CD4-positive, CD25-positive, alpha-beta regulatory T cell (primary cell): Measurements from ENCODE around the gene MGRN1. TPM values are rescaled to one million over a fixed set of nuclear protein-coding genes. Genes with fewer than 3 reads are reported as not detected.

Experiments
- ATAC-seq, 2 donors: fragments of 150-1000 bp; cut with Tn5 transposase; one replicate each; pipeline ENCODE4 v1.10.0; 2021; ENCODE audit warnings: low read depth in 2 of 2, moderate number of reproducible peaks in 2 of 2, moderate library complexity in 1 of 2
- DNase-seq, 3 donors: peaks; one replicate each; pipeline versions ENCODE4 v3.0.0 to v3.0.0-alpha.2; 2012 to 2022; ENCODE audit warnings: mixed read lengths in 1 of 3
- H3K27ac ChIP-seq: one replicate; pipeline ENCODE4 v1.7.0; 2013; ENCODE audit warnings: mild to moderate bottlenecking, low read length; ENCODE audit not compliant: insufficient read depth, poor library complexity, severe bottlenecking
- H3K27me3 ChIP-seq: one replicate; pipeline ENCODE4 v1.7.0; 2013; ENCODE audit warnings: low read length; ENCODE audit not compliant: control insufficient read depth, insufficient read depth
- H3K36me3 ChIP-seq: one replicate; pipeline ENCODE4 v1.7.0; 2013; ENCODE audit warnings: mild to moderate bottlenecking, low read length, moderate library complexity; ENCODE audit not compliant: control insufficient read depth, insufficient read depth
- H3K4me1 ChIP-seq: 2 replicates; pipeline ENCODE4 v1.7.0; 2013; ENCODE audit warnings: mild to moderate bottlenecking, low read length; ENCODE audit not compliant: insufficient read depth, control insufficient read depth, poor library complexity, severe bottlenecking
- H3K4me3 ChIP-seq: one replicate; pipeline ENCODE4 v1.7.0; 2013; ENCODE audit warnings: low read depth, mild to moderate bottlenecking, low read length, moderate library complexity
- H3K9me3 ChIP-seq, 2 experiments: 1 replicate in 1 of 2; 2 replicates in 1 of 2; pipeline ENCODE4 v1.7.0; 2013; ENCODE audit warnings: low read length in 2 of 2, mild to moderate bottlenecking in 1 of 2, moderate library complexity in 1 of 2; ENCODE audit not compliant: control insufficient read depth in 2 of 2
- H3K27ac Mint-ChIP-seq, 3 donors: one replicate each; pipeline ENCODE4 v1.8.0; 2020 to 2022; ENCODE audit warnings: mild to moderate bottlenecking in 3 of 3, mixed read lengths in 3 of 3, moderate library complexity in 2 of 3
- H3K27me3 Mint-ChIP-seq: one replicate; pipeline ENCODE4 v1.8.0; 2022; ENCODE audit warnings: mild to moderate bottlenecking, mixed read lengths
- H3K36me3 Mint-ChIP-seq: one replicate; pipeline ENCODE4 v1.8.0; 2020; ENCODE audit warnings: mixed read lengths
- H3K4me1 Mint-ChIP-seq, 4 donors: one replicate each; pipeline ENCODE4 v1.8.0; 2020 to 2022; ENCODE audit warnings: mixed read lengths in 4 of 4, mild to moderate bottlenecking in 1 of 4
- H3K4me3 Mint-ChIP-seq, 4 donors: one replicate each; pipeline ENCODE4 v1.8.0; 2020 to 2022; ENCODE audit warnings: mild to moderate bottlenecking in 4 of 4, mixed read lengths in 4 of 4, moderate library complexity in 3 of 4
- H3K9me3 Mint-ChIP-seq, 7 donors: one replicate each; pipeline ENCODE4 v1.8.0; 2020 to 2022; ENCODE audit warnings: mixed read lengths in 7 of 7, mild to moderate bottlenecking in 3 of 7, moderate library complexity in 2 of 7
- polyA plus RNA-seq, 4 donors: library from polyadenylated mRNA; unstranded; fragments of 300-500 nt; fragmentation: Illumina TruSeq; gene quantifications; one replicate each; pipeline ENCODE4 v1.2.3, GENCODE V29; 2021
- total RNA-seq: library from RNA; stranded (reverse); gene quantifications from one replicate; pipeline ENCODE4 v1.2.3, GENCODE V29; 2022

MGRN1 gene
- total and polyA plus RNA-seq, 5 donors from 2014 or later = 2.5 to 78.2 (median 4.7) TPM

DNA sequence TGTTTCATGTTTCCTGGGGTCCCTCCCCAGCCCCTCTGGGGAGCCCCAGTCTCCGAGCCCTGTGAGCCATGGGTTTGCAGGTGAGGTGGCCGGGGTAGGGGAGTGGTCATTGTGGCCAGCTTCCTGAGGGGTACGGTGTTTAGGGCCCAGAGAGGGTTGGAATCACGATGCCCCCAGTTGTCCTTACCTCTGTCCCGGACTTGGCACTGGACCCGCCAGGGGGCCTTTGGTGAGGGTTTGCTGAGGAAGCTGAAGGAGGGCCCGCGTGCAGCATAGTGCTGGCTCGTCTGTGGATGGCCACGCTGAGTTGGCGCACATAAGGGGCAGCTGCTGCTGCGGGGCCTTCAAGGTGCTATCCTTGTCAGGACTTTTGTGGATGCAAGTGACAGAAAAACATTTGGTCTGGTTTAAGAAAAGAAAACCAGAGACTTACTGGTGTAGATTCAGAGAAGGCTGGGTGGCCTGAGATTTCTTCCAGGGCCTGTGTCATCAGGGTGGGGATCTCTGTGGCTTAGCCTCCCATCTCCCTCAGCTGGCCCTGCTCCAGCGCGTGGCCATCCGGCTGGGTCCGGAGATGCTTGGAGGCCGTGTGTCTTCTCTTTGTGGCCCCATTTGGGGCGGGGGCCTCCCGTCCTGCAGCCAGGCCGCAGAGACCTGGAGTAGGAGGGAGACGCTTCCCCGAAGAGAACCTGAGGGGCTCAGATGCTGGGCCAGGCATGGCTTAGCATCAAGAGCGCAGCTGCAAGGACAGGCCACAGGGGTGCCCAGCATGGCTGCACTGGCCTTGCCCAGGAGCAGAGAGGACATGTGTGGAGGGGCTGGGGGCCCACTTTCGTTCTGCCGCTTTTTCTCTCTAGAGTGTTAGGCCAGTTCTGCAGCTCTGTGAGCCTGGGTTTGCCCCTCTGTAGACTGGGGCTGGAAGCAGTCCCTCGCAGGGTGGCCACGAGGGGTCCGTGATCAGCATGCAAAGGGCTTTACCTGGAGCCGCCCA, 35.0 kb downstream of the MGRN1 start:
- H3K4me3 Mint-ChIP-seq = peak overlapping the region in 3 of 4 donors; percentile 35 to 54 (median 35)
- peaks cover 31% of the 10 kb centered on the region for H3K4me1 ChIP-seq
- no peaks in the 10 kb centered on the region for H3K27me3 ChIP-seq
- DNase-seq = no peak
- H3K36me3 ChIP-seq = peaks cover 18% of the 10 kb centered on the region
- H3K27ac ChIP-seq = peak overlapping the region; percentile 44
- peak overlapping the region in 2 of 3 donors; percentile 55 to 71 for H3K27ac Mint-ChIP-seq
- no peaks in the 10 kb centered on the region for H3K9me3 ChIP-seq
- H3K36me3 Mint-ChIP-seq = no peaks in the 10 kb centered on the region
- no peaks in the 10 kb centered on the region for H3K27me3 Mint-ChIP-seq
- H3K4me3 ChIP-seq = no peak overlapping the region
- ATAC-seq = no peak
- peaks cover 0 to 46% (median 14%) of the 10 kb centered on the region in 4 donors for H3K4me1 Mint-ChIP-seq
- no peaks in the 10 kb centered on the region for H3K9me3 Mint-ChIP-seq

DNA sequence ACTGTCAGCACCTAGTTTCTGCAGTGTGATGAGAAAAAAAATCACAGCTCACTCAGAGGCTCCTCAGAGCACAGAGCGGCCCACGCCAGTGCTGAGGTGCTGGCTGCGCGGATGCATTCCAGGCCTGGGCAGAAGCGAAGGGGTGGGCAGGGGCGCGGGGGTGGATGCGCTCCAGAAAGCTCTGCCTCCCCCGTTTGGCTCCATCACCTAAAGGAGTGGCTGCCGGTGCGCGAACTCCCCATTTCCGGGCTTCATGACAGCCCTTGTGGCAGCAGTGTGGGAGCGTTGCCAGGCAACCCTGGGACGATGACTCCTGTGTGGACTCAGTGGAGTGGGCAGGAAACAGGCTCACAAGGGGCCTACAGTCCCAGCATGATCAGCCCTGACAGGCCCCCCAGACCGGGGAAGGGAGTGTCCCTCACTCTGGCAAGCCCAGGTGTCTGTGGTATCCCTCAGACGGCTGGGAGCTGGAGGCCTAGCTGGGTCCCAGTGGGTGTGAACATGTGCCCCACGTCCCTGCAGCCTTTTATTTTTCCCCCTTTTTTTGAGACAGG, 35.9 kb downstream of the MGRN1 start:
- Histone ChIP-seq H3K9me3 (no peaks in the 10 kb centered on the region), H3K4me3 (no peak overlapping the region), H3K27ac (peak overlapping the region; percentile 59), H3K36me3 (peaks cover 13% of the 10 kb centered on the region), H3K27me3 (no peaks in the 10 kb centered on the region), H3K4me1 (peaks cover 40% of the 10 kb centered on the region)
- ATAC-seq = peak; percentile 20 to 41
- Mint-ChIP-seq H3K9me3 (no peaks in the 10 kb centered on the region), H3K4me1 (peaks cover 0 to 54% (median 18%) of the 10 kb centered on the region in 4 donors), H3K4me3 (peak overlapping the region; percentile 35 to 48 (median 38)), H3K36me3 (no peaks in the 10 kb centered on the region), H3K27ac (peak overlapping the region; percentile 36 to 71 (median 66)), H3K27me3 (no peaks in the 10 kb centered on the region)
- DNase-seq = peak in 2 of 3 donors; percentile 53 to 67

DNA sequence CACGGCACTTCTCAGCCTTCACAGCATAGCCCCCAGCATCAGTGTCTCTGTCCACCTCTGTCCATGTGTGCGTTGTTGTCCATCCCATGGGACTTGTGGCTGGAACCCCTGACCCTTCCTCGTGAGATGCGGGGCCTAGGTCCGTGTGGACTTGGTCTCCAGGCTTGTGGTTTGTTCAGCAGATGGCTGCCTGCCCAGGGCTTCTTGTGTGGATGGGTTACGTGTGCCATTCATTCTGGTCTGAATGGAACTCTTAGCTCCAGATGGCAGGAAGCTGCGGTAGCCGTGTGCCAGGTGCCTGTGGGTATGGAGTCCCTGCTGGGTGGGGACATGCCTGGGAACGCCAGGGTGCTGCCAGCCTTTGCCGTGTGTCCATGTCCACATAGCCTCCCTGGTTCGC, 37.0 kb downstream of the MGRN1 start:
- DNase-seq = no peak
- Mint-ChIP-seq H3K4me1 (peaks cover 0 to 62% (median 18%) of the 10 kb centered on the region in 4 donors), H3K4me3 (no peak overlapping the region)

DNA sequence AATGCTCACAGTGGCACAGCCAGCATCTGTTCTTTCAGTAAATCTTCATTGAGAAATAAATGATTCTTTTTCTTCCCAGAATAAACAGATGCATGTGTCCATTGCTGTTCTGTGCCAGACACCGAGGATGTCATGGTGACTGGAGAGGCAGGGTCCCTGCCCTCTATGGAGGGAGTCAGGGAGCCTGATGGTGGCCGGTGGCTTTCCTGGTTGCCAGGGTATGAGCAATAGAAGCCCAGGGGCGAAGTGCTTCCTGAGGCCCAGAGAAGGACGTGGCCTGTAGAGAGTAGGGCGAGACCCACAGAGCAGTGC, 38.8 kb downstream of the MGRN1 start:
- H3K4me1 Mint-ChIP-seq = peaks cover 0 to 62% (median 18%) of the 10 kb centered on the region in 4 donors
- H3K27ac ChIP-seq = no peak overlapping the region
- peak overlapping the region in 2 of 3 donors; percentile 77 to 92 for H3K27ac Mint-ChIP-seq
- H3K9me3 ChIP-seq = no peaks in the 10 kb centered on the region
- H3K4me3 Mint-ChIP-seq = peak overlapping the region in 3 of 4 donors; percentile 41 to 69 (median 44)
- ATAC-seq (no peak), DNase-seq (no peak)
- H3K9me3 Mint-ChIP-seq = no peaks in the 10 kb centered on the region
- H3K4me3 ChIP-seq = no peak overlapping the region
- H3K4me1 ChIP-seq = peaks cover 44% of the 10 kb centered on the region
- no peaks in the 10 kb centered on the region for H3K27me3 Mint-ChIP-seq
- no peaks in the 10 kb centered on the region for H3K36me3 Mint-ChIP-seq
- H3K36me3 ChIP-seq = peaks cover 16% of the 10 kb centered on the region
- H3K27me3 ChIP-seq = no peaks in the 10 kb centered on the region

More for the DNA sequence above, 37.0 kb downstream of the MGRN1 start:
- no peaks in the 10 kb centered on the region for H3K9me3 Mint-ChIP-seq
- Histone ChIP-seq H3K36me3 (peaks cover 11% of the 10 kb centered on the region), H3K27me3 (no peaks in the 10 kb centered on the region), H3K4me3 (no peak overlapping the region), H3K27ac (no peak overlapping the region), H3K9me3 (no peaks in the 10 kb centered on the region), H3K4me1 (peaks cover 44% of the 10 kb centered on the region)
- no peak for ATAC-seq
- no peaks in the 10 kb centered on the region for H3K36me3 Mint-ChIP-seq
- no peaks in the 10 kb centered on the region for H3K27me3 Mint-ChIP-seq
- peak overlapping the region in 2 of 3 donors; percentile 66 to 71 for H3K27ac Mint-ChIP-seq

DNA sequence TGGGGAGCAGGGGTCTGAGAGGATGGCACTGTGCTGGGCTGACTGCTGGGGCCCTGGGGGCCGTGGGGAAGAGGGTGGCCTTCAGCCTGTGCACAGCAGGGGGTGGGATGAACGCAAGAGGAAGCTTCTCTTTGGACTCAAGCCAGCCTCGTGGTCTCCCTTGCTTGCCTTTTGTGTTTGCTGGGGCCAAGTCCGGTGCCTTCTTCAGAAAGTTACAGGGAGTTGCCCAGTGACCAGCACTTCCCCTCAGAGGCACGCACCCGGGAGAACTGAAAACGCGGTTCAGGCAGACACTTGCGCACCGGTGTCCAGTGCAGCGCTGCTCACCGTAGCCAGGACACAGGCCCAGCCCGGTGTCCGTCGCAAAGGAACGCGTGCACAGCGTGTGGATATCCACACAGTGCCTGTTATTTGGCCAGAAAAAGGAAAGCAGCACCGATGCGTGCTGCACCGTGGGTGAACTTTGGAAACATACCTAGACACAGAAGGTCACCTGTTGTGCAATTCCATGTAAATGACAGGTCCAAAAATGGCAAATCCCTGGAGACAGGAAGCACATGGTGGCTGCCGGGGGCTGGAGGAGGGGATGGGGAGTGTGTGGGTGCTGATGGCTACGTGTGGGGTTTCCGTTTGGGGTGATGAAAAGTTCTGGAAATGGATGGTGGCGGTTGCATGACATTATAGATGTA, 39.3 kb downstream of the MGRN1 start:
- H3K4me3 Mint-ChIP-seq = peak overlapping the region in 3 of 4 donors; percentile 44 to 70 (median 66)
- ATAC-seq = no peak
- H3K4me1 ChIP-seq = peaks cover 44% of the 10 kb centered on the region
- no peaks in the 10 kb centered on the region for H3K27me3 ChIP-seq
- no peak overlapping the region for H3K4me3 ChIP-seq
- peaks cover 21% of the 10 kb centered on the region for H3K36me3 ChIP-seq
- H3K9me3 Mint-ChIP-seq = no peaks in the 10 kb centered on the region
- no peaks in the 10 kb centered on the region for H3K27me3 Mint-ChIP-seq
- no peak for DNase-seq
- peaks cover 0 to 58% (median 18%) of the 10 kb centered on the region in 4 donors for H3K4me1 Mint-ChIP-seq
- H3K36me3 Mint-ChIP-seq = no peaks in the 10 kb centered on the region
- H3K9me3 ChIP-seq = no peaks in the 10 kb centered on the region
- no peak overlapping the region for H3K27ac ChIP-seq
- H3K27ac Mint-ChIP-seq = peak overlapping the region; percentile 75 to 92 (median 77)

DNA sequence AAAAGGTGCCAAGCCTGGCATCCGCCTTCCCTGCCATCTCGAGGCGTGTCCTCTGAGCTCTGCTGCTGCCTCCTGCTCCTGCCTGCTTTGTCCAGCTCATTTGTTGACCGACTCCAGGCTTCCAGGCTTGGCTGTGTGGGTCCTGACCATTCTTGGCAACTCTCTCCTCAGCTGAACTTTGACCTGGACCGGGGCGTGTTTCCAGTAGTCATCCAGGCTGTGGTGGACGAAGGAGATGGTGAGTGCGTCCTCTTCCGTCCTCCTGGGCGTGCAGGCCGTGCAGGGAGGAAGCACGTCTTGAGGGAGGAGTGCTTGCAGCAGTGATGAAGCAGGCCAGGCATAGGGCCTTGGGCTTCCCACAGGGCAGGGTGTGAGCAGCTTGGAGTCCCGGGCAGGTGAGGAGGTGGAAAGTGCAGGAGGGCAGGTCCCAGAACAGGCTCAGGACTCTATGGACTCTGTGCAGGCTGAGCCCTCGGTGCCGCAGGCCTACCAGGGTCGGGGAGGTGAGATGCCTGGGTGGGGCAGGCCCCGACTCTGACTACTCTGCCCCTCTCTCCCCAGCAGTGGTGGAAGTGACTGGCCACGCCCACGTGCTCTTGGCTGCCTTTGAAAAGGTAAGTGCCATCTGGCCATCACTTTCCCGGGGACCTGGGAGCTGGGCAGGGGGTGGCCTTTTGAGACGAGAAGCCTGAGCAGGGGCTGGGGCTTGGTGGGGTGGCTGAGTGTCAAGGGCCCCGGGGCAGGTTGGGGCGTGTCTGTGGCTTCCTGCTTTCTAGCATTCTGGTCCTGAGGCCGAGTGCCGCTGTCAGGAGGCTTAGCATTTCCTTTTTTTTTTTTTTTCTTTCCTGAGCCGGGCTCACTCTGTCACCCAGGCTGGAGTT, 40.2 kb downstream of the MGRN1 start:
- peak overlapping the region; percentile 66 to 82 (median 71) for H3K4me3 Mint-ChIP-seq
- Histone ChIP-seq H3K27ac (peak overlapping the region; percentile 70), H3K27me3 (no peaks in the 10 kb centered on the region), H3K9me3 (no peaks in the 10 kb centered on the region), H3K4me3 (no peak overlapping the region), H3K36me3 (peaks cover 29% of the 10 kb centered on the region), H3K4me1 (peaks cover 42% of the 10 kb centered on the region)
- no peaks in the 10 kb centered on the region for H3K9me3 Mint-ChIP-seq
- peaks cover 4% of the 10 kb centered on the region for H3K36me3 Mint-ChIP-seq
- DNase-seq = peak; percentile 19 to 83 (median 49)
- no peaks in the 10 kb centered on the region for H3K27me3 Mint-ChIP-seq
- peak overlapping the region; percentile 75 to 92 (median 90) for H3K27ac Mint-ChIP-seq
- peak; percentile 78 to 83 for ATAC-seq
- H3K4me1 Mint-ChIP-seq = peaks cover 0 to 53% (median 18%) of the 10 kb centered on the region in 4 donors
